ENCODE data around the gene WWOX.

WWOX gene

DNA sequence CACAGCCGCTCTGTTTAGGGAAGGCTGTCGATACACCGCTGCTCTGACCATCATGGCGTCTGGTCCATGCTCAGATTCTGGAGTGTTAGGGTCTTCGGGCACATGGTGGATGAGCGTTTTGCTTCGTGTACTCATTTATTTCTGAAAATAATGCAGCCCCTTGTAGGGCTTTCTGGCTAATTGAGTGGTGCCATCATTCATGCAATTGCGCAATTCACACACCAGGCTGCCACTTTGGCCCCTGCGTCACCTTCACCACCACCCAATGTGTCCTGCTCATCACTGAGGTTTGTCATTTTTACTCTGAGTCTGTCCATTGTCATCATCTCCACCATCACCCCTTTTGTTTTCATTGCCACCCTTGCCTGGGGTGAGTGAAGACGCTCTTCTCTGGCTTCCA, 557.4 kb downstream of the WWOX start:
- DNase-seq, result no peak
- Histone ChIP-seq H3K27ac (no peak overlapping the region), H3K9me3 (no peaks in the 10 kb centered on the region), H3K4me3 (no peak overlapping the region), H3K36me3 (no peaks in the 10 kb centered on the region), H3K27me3 (no peaks in the 10 kb centered on the region), H3K4me1 (no peaks in the 10 kb centered on the region)
- intact Hi-C loops (cut with DNase I; ENCODE audit: low total_unique reads), result no loop called here
- TF ChIP-seq, protein P1, sequence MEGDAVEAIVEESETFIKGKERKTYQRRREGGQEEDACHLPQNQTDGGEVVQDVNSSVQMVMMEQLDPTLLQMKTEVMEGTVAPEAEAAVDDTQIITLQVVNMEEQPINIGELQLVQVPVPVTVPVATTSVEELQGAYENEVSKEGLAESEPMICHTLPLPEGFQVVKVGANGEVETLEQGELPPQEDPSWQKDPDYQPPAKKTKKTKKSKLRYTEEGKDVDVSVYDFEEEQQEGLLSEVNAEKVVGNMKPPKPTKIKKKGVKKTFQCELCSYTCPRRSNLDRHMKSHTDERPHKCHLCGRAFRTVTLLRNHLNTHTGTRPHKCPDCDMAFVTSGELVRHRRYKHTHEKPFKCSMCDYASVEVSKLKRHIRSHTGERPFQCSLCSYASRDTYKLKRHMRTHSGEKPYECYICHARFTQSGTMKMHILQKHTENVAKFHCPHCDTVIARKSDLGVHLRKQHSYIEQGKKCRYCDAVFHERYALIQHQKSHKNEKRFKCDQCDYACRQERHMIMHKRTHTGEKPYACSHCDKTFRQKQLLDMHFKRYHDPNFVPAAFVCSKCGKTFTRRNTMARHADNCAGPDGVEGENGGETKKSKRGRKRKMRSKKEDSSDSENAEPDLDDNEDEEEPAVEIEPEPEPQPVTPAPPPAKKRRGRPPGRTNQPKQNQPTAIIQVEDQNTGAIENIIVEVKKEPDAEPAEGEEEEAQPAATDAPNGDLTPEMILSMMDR (IDR thresholded peaks at IDR 0.05), result no peak

DNA sequence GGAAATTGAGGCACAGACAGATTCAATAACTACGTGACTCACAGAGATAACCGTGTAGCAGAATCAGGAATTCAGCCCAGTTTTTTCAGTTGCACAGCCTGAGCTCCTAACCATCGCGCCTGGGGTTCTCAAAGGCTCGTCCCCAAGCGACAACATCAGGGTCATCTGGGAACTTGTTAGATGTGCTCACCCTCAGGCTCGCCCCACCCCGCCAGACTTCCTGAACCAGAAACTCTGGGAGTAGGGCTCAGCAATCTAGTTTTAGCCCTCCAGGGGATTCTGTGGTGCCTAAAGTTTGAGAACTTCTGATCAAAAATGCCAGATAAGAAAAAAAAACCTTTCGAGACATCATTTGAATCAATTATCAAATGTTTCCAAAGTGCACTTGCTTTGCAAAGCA, 559.8 kb downstream of the WWOX start:
- Histone ChIP-seq H3K4me1 (no peaks in the 10 kb centered on the region), H3K27me3 (no peaks in the 10 kb centered on the region), H3K4me3 (no peak overlapping the region), H3K36me3 (no peaks in the 10 kb centered on the region), H3K9me3 (no peaks in the 10 kb centered on the region), H3K27ac (no peak overlapping the region)
- intact Hi-C loops (cut with DNase I; ENCODE audit: low total_unique reads), result no loop called here
- no peak for DNase-seq
- TF ChIP-seq, protein P1 (IDR thresholded peaks at IDR 0.05), result no peak

DNA sequence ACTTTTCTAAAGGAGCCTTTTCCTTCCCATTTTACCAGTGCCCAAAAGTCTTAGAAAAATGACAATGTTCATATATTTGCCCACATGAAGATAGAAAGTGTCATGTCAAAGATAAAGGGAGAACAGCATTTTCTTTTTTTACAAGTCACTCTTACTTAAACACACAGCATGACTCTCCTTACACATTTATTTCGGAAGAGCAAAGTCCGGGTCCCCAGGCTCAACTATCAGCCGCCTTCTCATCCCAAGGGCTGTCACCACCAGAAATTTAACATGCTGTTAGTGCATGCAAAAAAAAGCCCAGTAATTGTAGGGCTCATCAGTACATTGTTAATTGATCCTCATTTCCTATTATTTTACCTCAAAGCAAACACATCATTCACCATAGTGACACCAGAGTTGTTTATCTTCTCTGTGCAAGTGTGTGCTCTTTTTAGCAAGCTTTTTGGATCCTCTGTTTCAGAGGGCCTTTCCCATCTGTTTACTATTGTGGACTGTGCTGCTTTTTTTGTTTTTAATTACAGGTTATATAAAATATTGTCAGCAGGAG, 560.3 kb downstream of the WWOX start:
- H3K4me1 ChIP-seq, result no peaks in the 10 kb centered on the region
- TF ChIP-seq, protein P1 (IDR thresholded peaks at IDR 0.05), result no peak
- DNase-seq, result no peak
- H3K9me3 ChIP-seq, result no peaks in the 10 kb centered on the region
- H3K36me3 ChIP-seq, result no peaks in the 10 kb centered on the region
- H3K27ac ChIP-seq, result no peak overlapping the region
- no peak overlapping the region for H3K4me3 ChIP-seq
- no peaks in the 10 kb centered on the region for H3K27me3 ChIP-seq
- intact Hi-C loops (cut with DNase I; ENCODE audit: low total_unique reads), result no loop called here

DNA sequence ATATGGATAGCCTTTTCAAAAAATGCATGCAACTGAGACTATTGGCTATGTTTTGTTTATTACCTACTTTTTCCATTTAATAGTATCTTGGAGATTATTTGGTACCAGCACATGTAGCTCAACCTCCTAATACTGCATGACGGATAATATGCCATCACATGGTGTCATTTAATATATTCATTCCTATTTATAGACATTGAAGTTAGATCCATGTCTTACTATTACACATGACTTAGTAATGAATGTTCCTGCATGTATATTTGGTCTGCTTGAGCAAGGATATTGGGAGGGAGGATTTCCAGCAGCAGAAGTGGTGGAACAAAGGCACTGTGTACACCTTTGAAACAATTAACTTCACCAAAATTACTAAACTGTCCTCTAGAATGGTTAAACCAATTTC, 561.3 kb downstream of the WWOX start:
- no peak overlapping the region for H3K4me3 ChIP-seq
- DNase-seq, result no peak
- no peaks in the 10 kb centered on the region for H3K9me3 ChIP-seq
- H3K4me1 ChIP-seq, result no peaks in the 10 kb centered on the region
- H3K27ac ChIP-seq, result no peak overlapping the region
- intact Hi-C loops (cut with DNase I; ENCODE audit: low total_unique reads), result no loop called here
- no peaks in the 10 kb centered on the region for H3K27me3 ChIP-seq
- TF ChIP-seq, protein P1 (IDR thresholded peaks at IDR 0.05), result no peak
- H3K36me3 ChIP-seq, result no peaks in the 10 kb centered on the region

DNA sequence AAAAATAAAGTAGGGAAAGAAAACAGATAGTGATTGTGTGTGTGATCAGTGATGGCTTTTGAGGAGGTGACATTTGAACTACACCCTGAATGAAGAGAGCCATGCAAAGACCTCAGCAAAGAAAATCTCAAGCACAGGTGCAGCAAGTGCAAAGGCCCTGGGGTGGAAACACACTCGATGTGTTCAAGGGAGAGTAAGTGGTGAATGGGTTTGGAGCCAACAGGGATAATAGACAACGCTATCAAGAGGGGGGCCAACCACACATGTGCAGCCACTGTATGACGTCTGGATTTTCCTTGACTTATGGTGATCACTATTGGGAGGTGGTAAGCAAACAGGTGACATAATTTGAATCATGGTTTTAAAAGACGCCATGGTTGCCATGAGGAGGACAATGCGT, 564.2 kb downstream of the WWOX start:
- TF ChIP-seq, protein P1 (IDR thresholded peaks at IDR 0.05), result no peak
- intact Hi-C loops (cut with DNase I; ENCODE audit: low total_unique reads), result no loop called here
- Histone ChIP-seq H3K9me3 (no peaks in the 10 kb centered on the region), H3K36me3 (no peaks in the 10 kb centered on the region), H3K4me1 (peaks cover 0 to under 1% (median 0%) of the 10 kb centered on the region in 4 donors), H3K4me3 (no peak overlapping the region), H3K27ac (no peak overlapping the region), H3K27me3 (no peaks in the 10 kb centered on the region)
- DNase-seq, result no peak

Measured in tibial artery (tissue), 4 donors.